ENCODE results near the gene HSPA1L. TPM values are rescaled to one million over a fixed set of nuclear protein-coding genes. Genes with fewer than 3 reads are reported as not detected.

The HSPA1L gene
- total and polyA plus RNA-seq, 2 donors (not counting 1 experiment from before 2014, with no cell fraction given), result 0.81 to 2.0 TPM

- DNase-seq (peak; percentile 40), ATAC-seq (ENCODE audit: low read depth) (no peak)
- Mint-ChIP-seq H3K4me3 (peak overlapping the region; percentile 97), H3K27ac (peak overlapping the region; percentile 99), H3K27me3 (no peaks in the 10 kb centered on the region), H3K9me3 (ENCODE audit: insufficient read depth) (no peaks in the 10 kb centered on the region), H3K4me1 (peaks cover 57% of the 10 kb centered on the region)
- intact Hi-C loops (cut with micrococcal nuclease), result loop anchor here (2.0 to 5.0 kb wide), 4 partner anchors 18 to 128 kb away; partner anchors contain the start of genes CSNK2B, LY6G5B, NEU1 and VWA7
- TF ChIP-seq, protein P1, sequence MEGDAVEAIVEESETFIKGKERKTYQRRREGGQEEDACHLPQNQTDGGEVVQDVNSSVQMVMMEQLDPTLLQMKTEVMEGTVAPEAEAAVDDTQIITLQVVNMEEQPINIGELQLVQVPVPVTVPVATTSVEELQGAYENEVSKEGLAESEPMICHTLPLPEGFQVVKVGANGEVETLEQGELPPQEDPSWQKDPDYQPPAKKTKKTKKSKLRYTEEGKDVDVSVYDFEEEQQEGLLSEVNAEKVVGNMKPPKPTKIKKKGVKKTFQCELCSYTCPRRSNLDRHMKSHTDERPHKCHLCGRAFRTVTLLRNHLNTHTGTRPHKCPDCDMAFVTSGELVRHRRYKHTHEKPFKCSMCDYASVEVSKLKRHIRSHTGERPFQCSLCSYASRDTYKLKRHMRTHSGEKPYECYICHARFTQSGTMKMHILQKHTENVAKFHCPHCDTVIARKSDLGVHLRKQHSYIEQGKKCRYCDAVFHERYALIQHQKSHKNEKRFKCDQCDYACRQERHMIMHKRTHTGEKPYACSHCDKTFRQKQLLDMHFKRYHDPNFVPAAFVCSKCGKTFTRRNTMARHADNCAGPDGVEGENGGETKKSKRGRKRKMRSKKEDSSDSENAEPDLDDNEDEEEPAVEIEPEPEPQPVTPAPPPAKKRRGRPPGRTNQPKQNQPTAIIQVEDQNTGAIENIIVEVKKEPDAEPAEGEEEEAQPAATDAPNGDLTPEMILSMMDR (IDR thresholded peaks at IDR 0.05), result no peak
- TF ChIP-seq EZH2 (IDR thresholded peaks at IDR 0.05; ENCODE audit: borderline replicate concordance, insufficient read depth, low read depth, low read length, poor library complexity, severe bottlenecking), result no peak
- peaks cover 52 to 66% of the 10 kb centered on the region in 2 donors for H3K4me1 ChIP-seq (ENCODE audit: control insufficient read depth in 2 of 2, insufficient read depth in 2 of 2, low read length in 2 of 2)
- H3K36me3 ChIP-seq (replicated peaks in 1 of 2; ENCODE audit: control extremely low read depth in 1 of 2, control insufficient read depth in 1 of 2, extremely low read depth in 1 of 2, insufficient read depth in 2 of 2, low read length in 1 of 2), result peaks cover 0 to 28% of the 10 kb centered on the region in 2 experiments
- no peaks in the 10 kb centered on the region for H3K9me3 ChIP-seq (ENCODE audit: control extremely low read depth in 1 of 3, control insufficient read depth in 2 of 3, insufficient read depth in 1 of 3, low read length in 2 of 3)
- peak overlapping the region; percentile 92 for H3K9ac ChIP-seq (ENCODE audit: low read length)
- peak overlapping the region; percentile 97 for H3K4me2 ChIP-seq (replicated peaks; ENCODE audit: low read depth, low read length, poor library complexity, severe bottlenecking)
- WGBS (ENCODE audit: insufficient coverage), result 1% methylated on average over 35 of the region's 44 CpGs
- ChIA-PET POLR2A (interaction anchor here (0.5 to 3.5 kb wide), 12 partner anchors 11 to 174 kb away, joined by 3 to 38 read pairs (median 5); partner anchors contain the start of genes CLIC1, HSPA1A, HSPA1L and LSM2), CTCF (interaction anchor here (0.5 to 2.8 kb wide), 14 partner anchors 11 to 142 kb away, joined by 3 to 20 read pairs (median 4); partner anchors contain the start of genes HSPA1A, HSPA1B, HSPA1L and LSM2)
- peak overlapping the region; percentile 80 for H2AFZ ChIP-seq (ENCODE audit: insufficient read depth, low read depth, low read length, poor library complexity, severe bottlenecking)
- H3K27me3 ChIP-seq (replicated peaks in 1 of 4; ENCODE audit: control extremely low read depth in 1 of 4, control insufficient read depth in 3 of 4, insufficient read depth in 4 of 4, low read length in 3 of 4), result no peaks in the 10 kb centered on the region
- peak overlapping the region; percentile 72 to 96 (median 95) for H3K4me3 ChIP-seq (ENCODE audit: control extremely low read depth in 1 of 5, extremely low read depth in 1 of 5, insufficient read depth in 1 of 5, low read depth in 2 of 5, low read length in 4 of 5)
- H3K79me2 ChIP-seq (ENCODE audit: control insufficient read depth, insufficient read depth, low read length), result peaks cover 30% of the 10 kb centered on the region
- peak overlapping the region; percentile 75 to 87 for H3K27ac ChIP-seq (ENCODE audit: low read length in 2 of 2)
- H4K20me1 ChIP-seq (ENCODE audit: control insufficient read depth, insufficient read depth, low read length, poor library complexity, severe bottlenecking), result no peaks in the 10 kb centered on the region
These were observed 20.0 kb downstream of the HSPA1L start for GRCh38 chr6:31794866-31795615.
